ENCODE results near the gene TRAPPC2L. TPM values are rescaled to one million over a fixed set of nuclear protein-coding genes. Genes with fewer than 3 reads are reported as not detected.

TRAPPC2L gene
- polyA plus RNA-seq, 3 donors, result 38.8 to 89.3 (median 82.4) TPM

- peak overlapping the region; percentile 37 to 65 for H3K4me3 Mint-ChIP-seq
- no peak overlapping the region for H3K9ac ChIP-seq (ENCODE audit: insufficient read depth, low read length, poor library complexity, severe bottlenecking)
Observed at GRCh38 chr16:88853325-88853941, 3.5 kb upstream of the TRAPPC2L start.

More at GRCh38 chr16:88853325-88853941, 3.5 kb upstream of the TRAPPC2L start:
- peaks cover 0 to 2% (median 0%) of the 10 kb centered on the region in 3 donors for H3K27me3 Mint-ChIP-seq (ENCODE audit: low read depth in 3 of 3)
- H4K20me1 ChIP-seq (ENCODE audit: insufficient read depth, low read length), result peaks cover 72% of the 10 kb centered on the region
- peaks cover 46% of the 10 kb centered on the region for H3K79me2 ChIP-seq (ENCODE audit: insufficient read depth, low read length)
- H3K9me3 ChIP-seq (replicated peaks in 1 of 2; ENCODE audit: control insufficient read depth in 1 of 2, insufficient read depth in 1 of 2, low read length in 2 of 2), result no peaks in the 10 kb centered on the region
- 70% methylated on average over 11 of the region's 17 CpGs for WGBS (ENCODE audit: insufficient coverage)
- peak overlapping the region in 1 of 3 experiments; percentile 73 for H3K4me3 ChIP-seq (replicated peaks in 1 of 3; ENCODE audit: low read depth in 2 of 3, low read length in 3 of 3)
- H3K27me3 ChIP-seq (ENCODE audit: control insufficient read depth in 2 of 2, insufficient read depth in 2 of 2, low read length in 2 of 2), result no peaks in the 10 kb centered on the region
- H3K4me2 ChIP-seq (replicated peaks; ENCODE audit: extremely low read depth, low read length, poor library complexity, severe bottlenecking), result peak overlapping the region; percentile 100
- H3K27ac ChIP-seq (ENCODE audit: low read depth in 1 of 2, low read length in 2 of 2), result peak overlapping the region; percentile 70 to 87
- H3K36me3 ChIP-seq (replicated peaks in 1 of 2; ENCODE audit: control insufficient read depth in 1 of 2, insufficient read depth in 2 of 2, low read length in 2 of 2), result peaks cover 15 to 19% of the 10 kb centered on the region in 2 donors
- peaks cover 20 to 38% of the 10 kb centered on the region in 2 donors for H3K36me3 Mint-ChIP-seq
- peaks cover 46 to 51% of the 10 kb centered on the region in 2 donors for H3K4me1 ChIP-seq (ENCODE audit: control insufficient read depth in 1 of 2, insufficient read depth in 2 of 2, low read length in 2 of 2)
- TF ChIP-seq CTCF (IDR thresholded peaks at IDR 0.05), result no peak
- peaks cover 50% of the 10 kb centered on the region for H3K4me1 Mint-ChIP-seq
- peak; percentile 62 to 64 (median 64) for DNase-seq
- intact Hi-C loops (cut with micrococcal nuclease), result loop anchor here (10.0 kb wide), 2 partner anchors 361 to 651 kb away; partner anchors contain the start of genes SPG7 (in 1 of the 2) and ZNF778 (in 1 of the 2)
- peaks cover 0 to 2% (median 0%) of the 10 kb centered on the region in 7 donors for H3K9me3 Mint-ChIP-seq
- H2AFZ ChIP-seq (ENCODE audit: insufficient read depth, low read depth, low read length, poor library complexity, severe bottlenecking), result no peak overlapping the region
- H3K27ac Mint-ChIP-seq, result peak overlapping the region; percentile 63 to 96 (median 76)
